ENCODE measurements around the gene ZNF766.

GRCh38 chr19:52277471-52277870, 8.1 kb downstream of the ZNF766 start:
- TF ChIP-seq CTCF (conservative IDR thresholded peaks at IDR 0.05; ENCODE audit: low read length) (no peak), EZH2phosphoT487 (IDR thresholded peaks at IDR 0.05; ENCODE audit: borderline replicate concordance, low read depth, low read length) (no peak)
